HepG2 (cell line): ENCODE measurements around the gene ZNF276. TPM values are rescaled to one million over a fixed set of nuclear protein-coding genes. Genes with fewer than 3 reads are reported as not detected.
A peak's percentile ranks its signal among the peaks of the same experiment; 100 is the strongest.

Experiments used
- AGO1 ChIP-seq: fragments of 200-400 bp; formaldehyde crosslinking; IDR thresholded peaks from 2 replicates; pipeline ENCODE4 v1.6.1; 2017; ENCODE audit warnings: mild to moderate bottlenecking, low read depth, low read length, moderate library complexity; ENCODE audit not compliant: poor library complexity, severe bottlenecking
- BRCA1 ChIP-seq: sonication (generic); formaldehyde crosslinking; IDR thresholded peaks from 2 replicates; pipeline ENCODE4 v1.4.0; 2020; ENCODE audit warnings: missing genetic modification reagents
- CBFB ChIP-seq: sonication (generic); formaldehyde crosslinking; IDR thresholded peaks from 2 replicates; pipeline ENCODE4 v1.4.0; 2020; ENCODE audit warnings: missing genetic modification reagents
- CCDC6 ChIP-seq: sonication (generic); formaldehyde crosslinking; IDR thresholded peaks from 2 replicates; pipeline ENCODE4 v1.8.1; 2022; ENCODE audit warnings: mild to moderate bottlenecking, missing genetic modification reagents, moderate library complexity
- CEBPB ChIP-seq: IDR thresholded peaks from 2 replicates; pipeline ENCODE4 v1.6.1; 2011; ENCODE audit warnings: low read depth, low read length, improper control_type of control experiment, borderline replicate concordance
- DZIP1 ChIP-seq: sonication (generic); formaldehyde crosslinking; IDR thresholded peaks from 2 replicates; pipeline ENCODE4 v1.5.0; 2020; ENCODE audit warnings: mild to moderate bottlenecking, missing genetic modification reagents
- HOXD1 ChIP-seq: sonication (generic); formaldehyde crosslinking; IDR thresholded peaks from 2 replicates; pipeline ENCODE4 v1.5.0; 2020; ENCODE audit warnings: missing genetic modification reagents
- KDM5B ChIP-seq: sonication (generic); formaldehyde crosslinking; IDR thresholded peaks from 2 replicates; pipeline ENCODE4 v1.4.0; 2020; ENCODE audit warnings: missing genetic modification reagents, mild to moderate bottlenecking, borderline replicate concordance
- MLX ChIP-seq: IDR thresholded peaks from 2 replicates; pipeline ENCODE4 v1.6.1; 2016
- MTA1 ChIP-seq: sonication (generic); formaldehyde crosslinking; IDR thresholded peaks from 2 replicates; pipeline ENCODE4 v1.4.0; 2020; ENCODE audit warnings: missing genetic modification reagents, mild to moderate bottlenecking, borderline replicate concordance
- PITX1 ChIP-seq: sonication (generic); formaldehyde crosslinking; IDR thresholded peaks from 2 replicates; pipeline ENCODE4 v1.5.1; 2020; ENCODE audit warnings: mild to moderate bottlenecking, missing genetic modification reagents
- POLR2AphosphoS2 ChIP-seq: IDR thresholded peaks from 2 replicates; pipeline ENCODE4 v1.6.1; 2011; ENCODE audit warnings: low read depth, low read length, improper control_type of control experiment
- POLR2AphosphoS5 ChIP-seq: IDR thresholded peaks from 2 replicates; pipeline ENCODE4 v1.6.1; 2012; ENCODE audit warnings: low read depth, low read length
- TEAD2 ChIP-seq: sonication (generic); formaldehyde crosslinking; IDR thresholded peaks from 2 replicates; pipeline ENCODE4 v1.9.0; 2021; ENCODE audit warnings: missing genetic modification reagents
- UBTF ChIP-seq: sonication (generic); formaldehyde crosslinking; IDR thresholded peaks from 2 replicates; pipeline ENCODE4 v1.4.0; 2020; ENCODE audit warnings: mild to moderate bottlenecking, missing genetic modification reagents
- ZBTB14 ChIP-seq: sonication (generic); formaldehyde crosslinking; IDR thresholded peaks from 2 replicates; pipeline ENCODE4 v1.4.0; 2020; ENCODE audit warnings: missing genetic modification reagents
- ZFP90 ChIP-seq: sonication (generic); formaldehyde crosslinking; IDR thresholded peaks from 2 replicates; pipeline ENCODE4 v1.8.0; 2022; ENCODE audit warnings: missing genetic modification reagents, mild to moderate bottlenecking, inconsistent platforms, borderline replicate concordance
- ZGPAT ChIP-seq: IDR thresholded peaks from 2 replicates; pipeline ENCODE4 v1.6.1; 2016; ENCODE audit warnings: mild to moderate bottlenecking
- ZNF251 ChIP-seq: sonication (generic); formaldehyde crosslinking; IDR thresholded peaks from 2 replicates; pipeline ENCODE4 v1.9.0; 2021; ENCODE audit warnings: mild to moderate bottlenecking, missing genetic modification reagents
- ZNF577 ChIP-seq: sonication (generic); formaldehyde crosslinking; IDR thresholded peaks from 2 replicates; pipeline ENCODE4 v1.4.0; 2020; ENCODE audit warnings: mild to moderate bottlenecking, low read depth, missing genetic modification reagents, borderline replicate concordance
- ZNF674 ChIP-seq: sonication (generic); formaldehyde crosslinking; IDR thresholded peaks from 2 replicates; pipeline ENCODE4 v1.5.0; 2020; ENCODE audit warnings: low read depth, mild to moderate bottlenecking, missing genetic modification reagents
- ZNF7 ChIP-seq: IDR thresholded peaks from 2 replicates; pipeline ENCODE4 v1.6.1; 2016; ENCODE audit warnings: missing biosample characterization, missing genetic modification reagents
- polyA plus RNA-seq, 8 experiments: library from polyadenylated mRNA; depleted of rRNA in 3 of 8; stranded (reverse) in 7 of 8; unstranded in 1 of 8; fragments of >200 nt; fragmentation: Illumina TruSeq in 4 of 8; extraction: Trizol in 4 of 8; gene quantifications; 2 replicates each; pipeline versions ENCODE4 v1.2.1 to v1.2.3, GENCODE V29; 2011 to 2016; ENCODE audit warnings: low read depth in 4 of 8, missing spikeins in 1 of 8, mixed read lengths in 1 of 8; ENCODE audit not compliant: insufficient read depth in 1 of 8
- total RNA-seq, 5 experiments: library from RNA; depleted of rRNA; stranded (reverse); fragments of >200 nt; fragmentation: Illumina TruSeq; extraction: Trizol; gene quantifications; 2 replicates each; pipeline ENCODE4 v1.2.3, GENCODE V29; 2016; ENCODE audit warnings: low read depth in 1 of 5

Gene ZNF276
- total and polyA plus RNA-seq, 2 of the 13 experiments (the other 11 are each of a cell fraction or from before 2014, with no cell fraction given), result 17.7 to 18.0 TPM

GRCh38 chr16:89695086-89695874, 26.1 kb upstream of the ZNF276 start (continued):
- TF ChIP-seq DZIP1, result peak; percentile 31; the same call in 1 of the 2 replicates
- no peak for TF ChIP-seq POLR2AphosphoS2
- no peak for TF ChIP-seq ZNF251 (CRISPR knock-in tag)
- TF ChIP-seq ZFP90, result peak; percentile 87
- TF ChIP-seq CBFB (CRISPR knock-in tag), result 0 out of 2 replicates have a peak, but pooled peaks have one; percentile 1
- TF ChIP-seq PITX1, result no peak
- TF ChIP-seq ZGPAT (CRISPR knock-in tag), result peak; percentile 56
- no peak for TF ChIP-seq ZBTB14 (CRISPR knock-in tag)
- TF ChIP-seq CCDC6 (CRISPR knock-in tag), result 0 out of 2 replicates have a peak, but pooled peaks have one; percentile 39
- no peak for TF ChIP-seq HOXD1
- peak; percentile 53; the same call in 1 of the 2 replicates for TF ChIP-seq MTA1 (CRISPR knock-in tag)
- no peak; the same call in 1 of the 2 replicates for TF ChIP-seq ZNF674
- no peak for TF ChIP-seq ZNF7 (CRISPR knock-in tag)
- TF ChIP-seq POLR2AphosphoS5, result no peak; the same call in 1 of the 2 replicates
- TF ChIP-seq ZNF577 (CRISPR knock-in tag), result no peak
- no peak for TF ChIP-seq CEBPB
- TF ChIP-seq UBTF, result peak; percentile 89
- TF ChIP-seq AGO1, result peak; percentile 97
- TF ChIP-seq KDM5B (CRISPR knock-in tag), result peak; percentile 93
- no peak for TF ChIP-seq TEAD2 (CRISPR knock-in tag)
- no peak for TF ChIP-seq MLX (CRISPR knock-in tag)
- TF ChIP-seq BRCA1 (CRISPR knock-in tag), result no peak
